Lower lobe of right lung (tissue), 2 donors: Measurements from ENCODE around the gene OSBPL9. TPM values are rescaled to one million over a fixed set of nuclear protein-coding genes. Genes with fewer than 3 reads are reported as not detected.
A peak's percentile ranks its signal among the peaks of the same experiment; 100 is the strongest.

ENCODE experiments used
- ATAC-seq, 2 donors: fragments of 200-7000 bp; cut with Tn5 transposase; one replicate each; pipeline ENCODE4 v1.9.1; 2020 to 2022; ENCODE audit warnings: mild to moderate bottlenecking in 2 of 2, moderate library complexity in 2 of 2
- DNase-seq: peaks from one replicate; pipeline ENCODE4 v3.0.0-alpha.2; 2020
- H3K27ac ChIP-seq: fragments of 200-600 bp; one replicate; pipeline ENCODE4 v1.8.0; 2022
- H3K27me3 ChIP-seq: fragments of 200-600 bp; one replicate; pipeline ENCODE4 v1.8.0; 2022; ENCODE audit warnings: low read depth
- H3K36me3 ChIP-seq: fragments of 200-600 bp; one replicate; pipeline ENCODE4 v1.8.0; 2022; ENCODE audit warnings: mild to moderate bottlenecking
- H3K4me1 ChIP-seq: fragments of 200-600 bp; one replicate; pipeline ENCODE4 v1.8.0; 2022
- H3K4me3 ChIP-seq: fragments of 200-600 bp; one replicate; pipeline ENCODE4 v1.8.0; 2022; ENCODE audit warnings: mild to moderate bottlenecking
- H3K9me3 ChIP-seq: fragments of 200-600 bp; one replicate; pipeline ENCODE4 v1.8.0; 2022
- intact Hi-C: fragments of 100-400 bp; cut with DNase I; formaldehyde crosslinking; loops from one replicate; pipeline ENCODE4 v1.11.0; 2022
- total RNA-seq: library from RNA; stranded (reverse); fragmentation: NEBNext Ultra II Directional; extraction: Animal tissue kit (Norgen Biotek cat#: 25700); gene quantifications from one replicate; pipeline ENCODE4 v1.2.1, GENCODE V29; 2021
- TF ChIP-seq, protein P1 (sequence below): fragments of 200-600 bp; IDR thresholded peaks from one replicate; pipeline ENCODE4 v1.8.0; 2022; ENCODE audit warnings: antibody characterized with exemption, mild to moderate bottlenecking
- donor health status: DM: no; HTN: yes; CAD: no; lungs with severe emphysema.

The OSBPL9 gene
- total RNA-seq, 1 donor from 2014 or later, result 65.4 TPM

GRCh38 chr1:51758310-51758709 is 141.4 kb downstream of the OSBPL9 start:
- H3K4me3 ChIP-seq, result no peak overlapping the region
- no peak overlapping the region for H3K27ac ChIP-seq
- H3K4me1 ChIP-seq, result no peaks in the 10 kb centered on the region
- H3K9me3 ChIP-seq, result no peaks in the 10 kb centered on the region
- intact Hi-C loops, result no loop called here
- DNase-seq, result no peak
- ATAC-seq, result no peak
- no peaks in the 10 kb centered on the region for H3K27me3 ChIP-seq
- TF ChIP-seq, protein P1, sequence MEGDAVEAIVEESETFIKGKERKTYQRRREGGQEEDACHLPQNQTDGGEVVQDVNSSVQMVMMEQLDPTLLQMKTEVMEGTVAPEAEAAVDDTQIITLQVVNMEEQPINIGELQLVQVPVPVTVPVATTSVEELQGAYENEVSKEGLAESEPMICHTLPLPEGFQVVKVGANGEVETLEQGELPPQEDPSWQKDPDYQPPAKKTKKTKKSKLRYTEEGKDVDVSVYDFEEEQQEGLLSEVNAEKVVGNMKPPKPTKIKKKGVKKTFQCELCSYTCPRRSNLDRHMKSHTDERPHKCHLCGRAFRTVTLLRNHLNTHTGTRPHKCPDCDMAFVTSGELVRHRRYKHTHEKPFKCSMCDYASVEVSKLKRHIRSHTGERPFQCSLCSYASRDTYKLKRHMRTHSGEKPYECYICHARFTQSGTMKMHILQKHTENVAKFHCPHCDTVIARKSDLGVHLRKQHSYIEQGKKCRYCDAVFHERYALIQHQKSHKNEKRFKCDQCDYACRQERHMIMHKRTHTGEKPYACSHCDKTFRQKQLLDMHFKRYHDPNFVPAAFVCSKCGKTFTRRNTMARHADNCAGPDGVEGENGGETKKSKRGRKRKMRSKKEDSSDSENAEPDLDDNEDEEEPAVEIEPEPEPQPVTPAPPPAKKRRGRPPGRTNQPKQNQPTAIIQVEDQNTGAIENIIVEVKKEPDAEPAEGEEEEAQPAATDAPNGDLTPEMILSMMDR, result no peak
- H3K36me3 ChIP-seq, result peaks cover 27% of the 10 kb centered on the region

GRCh38 chr1:51760872-51761271 is 144.0 kb downstream of the OSBPL9 start:
- TF ChIP-seq, protein P1, result no peak
- DNase-seq (no peak), ATAC-seq (no peak)
- intact Hi-C loops, result no loop called here
- Histone ChIP-seq H3K9me3 (no peaks in the 10 kb centered on the region), H3K36me3 (peaks cover 40% of the 10 kb centered on the region), H3K4me3 (no peak overlapping the region), H3K27me3 (no peaks in the 10 kb centered on the region), H3K4me1 (no peaks in the 10 kb centered on the region), H3K27ac (no peak overlapping the region)

DNA sequence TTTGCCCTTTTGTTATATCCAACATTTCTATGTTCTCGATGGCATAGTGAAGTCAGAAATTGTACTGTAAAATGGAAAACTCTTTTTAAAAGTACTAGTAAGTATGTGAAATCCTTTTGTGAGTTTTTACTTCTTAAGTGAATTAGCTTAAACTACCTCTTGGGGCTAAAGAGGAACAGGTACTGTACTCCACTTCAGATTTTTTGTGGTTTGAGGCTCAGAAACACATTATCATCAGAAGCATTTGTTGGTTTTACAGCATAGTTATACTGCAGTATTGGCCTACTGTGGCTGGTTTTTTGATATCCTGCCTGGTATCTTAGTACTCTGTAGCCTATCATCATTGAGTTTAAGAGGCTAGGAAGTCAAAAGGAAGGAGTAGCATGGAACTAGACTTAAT is 144.5 kb downstream of the OSBPL9 start:
- ATAC-seq (no peak), DNase-seq (no peak)
- H3K27ac ChIP-seq, result no peak overlapping the region
- no peaks in the 10 kb centered on the region for H3K4me1 ChIP-seq
- H3K4me3 ChIP-seq, result no peak overlapping the region
- H3K9me3 ChIP-seq, result no peaks in the 10 kb centered on the region
- H3K27me3 ChIP-seq, result no peaks in the 10 kb centered on the region
- peaks cover 40% of the 10 kb centered on the region for H3K36me3 ChIP-seq
- intact Hi-C loops, result no loop called here
- TF ChIP-seq, protein P1, result no peak

- H3K4me3 ChIP-seq, result no peak overlapping the region
- TF ChIP-seq, protein P1, result peak; percentile 77
- no peaks in the 10 kb centered on the region for H3K4me1 ChIP-seq
- intact Hi-C loops, result no loop called here
- H3K36me3 ChIP-seq, result peaks cover 78% of the 10 kb centered on the region
- DNase-seq, result no peak
- H3K27me3 ChIP-seq, result no peaks in the 10 kb centered on the region
- peak; percentile 66 to 76 for ATAC-seq
- H3K27ac ChIP-seq, result no peak overlapping the region
- no peaks in the 10 kb centered on the region for H3K9me3 ChIP-seq
Observed at GRCh38 chr1:51768971-51769588, 152.2 kb downstream of the OSBPL9 start.

GRCh38 chr1:51776408-51776807 is 159.5 kb downstream of the OSBPL9 start:
- Histone ChIP-seq H3K9me3 (no peaks in the 10 kb centered on the region), H3K27me3 (no peaks in the 10 kb centered on the region), H3K4me3 (no peak overlapping the region), H3K27ac (no peak overlapping the region), H3K36me3 (peaks cover 81% of the 10 kb centered on the region), H3K4me1 (no peaks in the 10 kb centered on the region)
- DNase-seq (no peak), ATAC-seq (no peak)
- intact Hi-C loops, result no loop called here
- TF ChIP-seq, protein P1, result no peak
